ENCODE results near the gene HERPUD2.

Gene HERPUD2

GRCh38 chr7:35694784-35695472, at the start of gene HERPUD2:
TSS of gene HERPUD2 (minus strand) at chr7:35695135. CDS start at chr7:35694330, 805 bp downstream.
- DNase-seq = peak; percentile 15 to 97 (median 88)

GRCh38 chr7:35738889-35739288, 44.0 kb upstream of the HERPUD2 start:
- DNase-seq = no peak

- no peak for DNase-seq
Measured at GRCh38 chr7:35736725-35737124, 41.8 kb upstream of the HERPUD2 start.

GRCh38 chr7:35735396-35735795, 40.5 kb upstream of the HERPUD2 start:
- peak in 2 of 56 donors; percentile 17 to 34 for DNase-seq

GRCh38 chr7:35734001-35734483, 39.1 kb upstream of the HERPUD2 start:
- peak in 1 of 56 donors; percentile 62 for DNase-seq

GRCh38 chr7:35731349-35731748, 36.4 kb upstream of the HERPUD2 start:
- no peak for DNase-seq

- peak in 7 of 56 donors; percentile 10 to 49 (median 29) for DNase-seq
Measured at GRCh38 chr7:35729061-35729783, 34.3 kb upstream of the HERPUD2 start.

GRCh38 chr7:35728412-35729060, 33.6 kb upstream of the HERPUD2 start:
- DNase-seq = no peak

GRCh38 chr7:35727571-35727970, 32.6 kb upstream of the HERPUD2 start:
- no peak for DNase-seq

- DNase-seq = no peak
Measured at GRCh38 chr7:35726654-35727053, 31.7 kb upstream of the HERPUD2 start.

- DNase-seq = no peak
Measured at GRCh38 chr7:35725280-35725680, 30.3 kb upstream of the HERPUD2 start.

GRCh38 chr7:35723011-35723410, 28.1 kb upstream of the HERPUD2 start:
- no peak for DNase-seq

- DNase-seq = no peak
Measured at GRCh38 chr7:35722054-35722849, 27.3 kb upstream of the HERPUD2 start.

- no peak for DNase-seq
Measured at GRCh38 chr7:35721288-35721687, 26.4 kb upstream of the HERPUD2 start.

- DNase-seq = no peak
Measured at GRCh38 chr7:35720849-35721248, 25.9 kb upstream of the HERPUD2 start.

GRCh38 chr7:35720032-35720431, 25.1 kb upstream of the HERPUD2 start:
- DNase-seq = no peak

- no peak for DNase-seq
Measured at GRCh38 chr7:35718047-35718446, 23.1 kb upstream of the HERPUD2 start.

- no peak for DNase-seq
Measured at GRCh38 chr7:35717516-35717915, 22.6 kb upstream of the HERPUD2 start.

GRCh38 chr7:35717013-35717412, 22.1 kb upstream of the HERPUD2 start:
- no peak for DNase-seq

GRCh38 chr7:35716038-35716803, 21.3 kb upstream of the HERPUD2 start:
- DNase-seq = peak in 45 of 56 donors; percentile 29 to 85 (median 53)

Data from amygdala (tissue), 56 donors.